ENCODE measurements around the gene PLAA. TPM values are rescaled to one million over a fixed set of nuclear protein-coding genes. Genes with fewer than 3 reads are reported as not detected.

The PLAA gene
- total and polyA plus RNA-seq, 2 experiments from 2014 or later = 22.8 to 33.9 TPM

GRCh38 chr9:26955222-26955903 is 8.3 kb upstream of the PLAA start:
- 77% methylated on average over 4 of the region's 4 CpGs for WGBS (ENCODE audit: low lambda C conversion rate, missing lambda C conversion rate)
- TF ChIP-seq EZH2phosphoT487 (IDR thresholded peaks at IDR 0.05; ENCODE audit: low read depth, severe bottlenecking, unreplicated experiment) (no peak), CTCF (IDR thresholded peaks at IDR 0.05; ENCODE audit: poor library complexity) (no peak), EZH2 (IDR thresholded peaks at IDR 0.05; ENCODE audit: borderline replicate concordance) (no peak)
- H3K79me2 ChIP-seq = peaks cover 27% of the 10 kb centered on the region

DNA sequence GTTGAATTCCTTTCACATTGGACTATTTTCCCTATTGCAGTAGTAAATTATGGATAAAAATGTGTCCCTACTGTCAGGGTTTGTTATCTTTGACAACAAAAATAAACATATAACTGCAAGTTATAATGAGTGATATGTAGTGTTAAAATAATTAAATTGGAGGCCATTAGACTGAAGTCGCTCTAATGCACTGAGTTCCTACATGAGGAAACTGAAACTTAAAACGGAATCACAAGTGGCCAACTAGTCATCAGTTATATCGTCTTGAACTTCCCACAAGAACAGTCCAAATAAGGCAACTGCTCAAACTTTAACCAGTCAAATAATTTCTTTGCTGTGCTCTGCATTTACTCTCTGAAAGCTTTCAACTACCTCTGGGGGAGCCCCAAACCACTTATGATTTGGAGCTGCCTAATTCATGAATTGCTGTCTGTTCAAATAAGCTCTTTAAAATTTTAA is 7.0 kb upstream of the PLAA start:
- TF ChIP-seq EZH2 (IDR thresholded peaks at IDR 0.05; ENCODE audit: borderline replicate concordance) (no peak), EZH2phosphoT487 (IDR thresholded peaks at IDR 0.05; ENCODE audit: low read depth, severe bottlenecking, unreplicated experiment) (no peak), CTCF (IDR thresholded peaks at IDR 0.05; ENCODE audit: poor library complexity) (no peak)
- H3K4me2 ChIP-seq = no peak overlapping the region
- H3K9me3 ChIP-seq (ENCODE audit: low read depth) = no peaks in the 10 kb centered on the region
- no peaks in the 10 kb centered on the region for H3K36me3 ChIP-seq (replicated peaks; ENCODE audit: insufficient read depth, low read depth)
- DNase-seq (ENCODE audit: low spot score) = no peak
- 89% methylated on average over 3 of the region's 3 CpGs for WGBS (ENCODE audit: low lambda C conversion rate, missing lambda C conversion rate)
- peaks cover 11% of the 10 kb centered on the region for H3K4me1 ChIP-seq (ENCODE audit: insufficient read depth)
- no peaks in the 10 kb centered on the region for H4K20me1 ChIP-seq (ENCODE audit: insufficient read depth, poor library complexity, severe bottlenecking)
- H3K27me3 ChIP-seq = no peaks in the 10 kb centered on the region
- peaks cover 22% of the 10 kb centered on the region for H3K79me2 ChIP-seq
- H3K27ac ChIP-seq = no peak overlapping the region
- no peaks in the 10 kb centered on the region for H3K9me2 ChIP-seq (replicated peaks; ENCODE audit: insufficient read depth)
- no peak overlapping the region for H3K4me3 ChIP-seq
- H2AFZ ChIP-seq = no peak overlapping the region

More at GRCh38 chr9:26955222-26955903, 8.3 kb upstream of the PLAA start:
- H3K27me3 ChIP-seq = no peaks in the 10 kb centered on the region
- H3K4me3 ChIP-seq = peak overlapping the region; percentile 38
- H3K9me3 ChIP-seq (ENCODE audit: low read depth) = no peaks in the 10 kb centered on the region
- peak overlapping the region; percentile 92 for H3K27ac ChIP-seq
- peak overlapping the region; percentile 74 for H3K4me2 ChIP-seq
- DNase-seq (ENCODE audit: low spot score) = no peak
- no peaks in the 10 kb centered on the region for H4K20me1 ChIP-seq (ENCODE audit: insufficient read depth, poor library complexity, severe bottlenecking)
- H3K9me2 ChIP-seq (replicated peaks; ENCODE audit: insufficient read depth) = no peaks in the 10 kb centered on the region
- peak overlapping the region; percentile 83 for H2AFZ ChIP-seq
- peaks cover 11% of the 10 kb centered on the region for H3K4me1 ChIP-seq (ENCODE audit: insufficient read depth)
- no peaks in the 10 kb centered on the region for H3K36me3 ChIP-seq (replicated peaks; ENCODE audit: insufficient read depth, low read depth)

DNA sequence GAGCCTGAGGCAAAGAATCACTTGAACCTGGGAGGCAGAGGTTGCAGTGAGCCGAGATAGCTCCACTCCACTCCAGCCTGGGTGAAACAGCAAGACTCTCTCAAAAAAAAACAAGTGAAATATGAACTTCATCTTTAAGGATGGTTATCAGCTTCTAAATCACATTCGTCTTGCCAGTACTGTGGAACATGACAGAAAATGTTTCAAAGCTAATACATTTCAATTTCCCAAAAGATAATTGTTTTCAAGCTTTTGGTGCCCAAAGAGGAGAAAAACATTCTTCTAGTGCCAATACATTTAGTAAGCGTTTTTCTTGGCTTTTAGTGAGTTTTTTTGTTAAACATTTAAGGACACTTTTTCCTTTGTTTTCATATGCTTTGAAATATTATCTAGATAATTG is 4.8 kb upstream of the PLAA start:
- H3K9me3 ChIP-seq (ENCODE audit: low read depth) = no peaks in the 10 kb centered on the region

More for the DNA sequence above, 4.8 kb upstream of the PLAA start:
- no peak overlapping the region for H2AFZ ChIP-seq
- 86% methylated on average over 3 of the region's 3 CpGs for WGBS (ENCODE audit: low lambda C conversion rate, missing lambda C conversion rate)
- no peak overlapping the region for H3K27ac ChIP-seq
- H3K4me2 ChIP-seq = no peak overlapping the region
- H3K4me1 ChIP-seq (ENCODE audit: insufficient read depth) = peaks cover 5% of the 10 kb centered on the region
- H3K4me3 ChIP-seq = no peak overlapping the region
- no peaks in the 10 kb centered on the region for H3K9me2 ChIP-seq (replicated peaks; ENCODE audit: insufficient read depth)
- no peaks in the 10 kb centered on the region for H3K27me3 ChIP-seq
- peaks cover 1% of the 10 kb centered on the region for H3K79me2 ChIP-seq
- no peaks in the 10 kb centered on the region for H4K20me1 ChIP-seq (ENCODE audit: insufficient read depth, poor library complexity, severe bottlenecking)
- no peak for DNase-seq (ENCODE audit: low spot score)
- TF ChIP-seq CTCF (IDR thresholded peaks at IDR 0.05; ENCODE audit: poor library complexity) (no peak), EZH2 (IDR thresholded peaks at IDR 0.05; ENCODE audit: borderline replicate concordance) (no peak), EZH2phosphoT487 (IDR thresholded peaks at IDR 0.05; ENCODE audit: low read depth, severe bottlenecking, unreplicated experiment) (no peak)
- H3K36me3 ChIP-seq (replicated peaks; ENCODE audit: insufficient read depth, low read depth) = no peaks in the 10 kb centered on the region
